K562 (cell line): ENCODE measurements around the gene ERC2. TPM values are rescaled to one million over a fixed set of nuclear protein-coding genes. Genes with fewer than 3 reads are reported as not detected.

Experiments
- ATAC-seq: fragments of 200-7000 bp; cut with Tn5 transposase; 3 replicates; pipeline ENCODE4 v1.9.1; 2020; ENCODE audit warnings: moderate library complexity
- BruUV-seq: library from RNA; stranded (reverse); fragments of 400-500 nt; replicated peaks from 2 replicates; lab custom pipeline; 2021; lab: Mats Ljungman, UMichigan
- CTCF ChIA-PET: fragments of 300-600 bp; formaldehyde crosslinking; extraction: SDS; loops from one replicate; lab custom pipeline; 2021; ENCODE audit warnings: low intra/inter-chr PET ratio; lab: Yijun Ruan, JAX
- POLR2A ChIA-PET: fragments of 300-600, 350-650 bp; sonication (Branson Sonifier 250); formaldehyde crosslinking; extraction: SDS; loops from one replicate; lab custom pipeline; 2021; ENCODE audit warnings: antibody characterized with exemption, inconsistent platforms; lab: Yijun Ruan, JAX
- DNase-seq, 4 experiments: peaks; one replicate each; pipeline versions ENCODE4 v3.0.0 to v3.0.0-alpha.2; 2011 to 2018; ENCODE audit warnings: low spot score in 3 of 4, mixed read lengths in 3 of 4; ENCODE audit errors: extremely low read depth in 1 of 4
- FAIRE-seq: peaks from 2 replicates; lab custom pipeline; 2011; peaks lifted over from hg19 to GRCh38; lab: Jason Lieb, UNC
- H2AFZ ChIP-seq: 2 replicates; pipeline ENCODE4 v1.6.0; 2011; ENCODE audit warnings: low read depth, low read length, control low read depth, inconsistent platforms
- H3K27ac ChIP-seq: fragments of 200-600 bp; 3 replicates; pipeline ENCODE4 v1.8.0; 2011; ENCODE audit warnings: low read depth, mild to moderate bottlenecking, control low read depth, inconsistent platforms, low read length, moderate library complexity, mixed read lengths; ENCODE audit errors: extremely low read depth
- H3K27me3 ChIP-seq, 2 experiments: fragments of 300-600 bp in 1 of 2; 2 replicates in 1 of 2; 3 replicates in 1 of 2; pipeline versions ENCODE4 v1.6.0 to v1.8.0; 2011; ENCODE audit warnings: inconsistent platforms in 2 of 2, low read length in 2 of 2, mild to moderate bottlenecking in 1 of 2, mixed read lengths in 1 of 2, moderate library complexity in 1 of 2; ENCODE audit not compliant: control insufficient read depth in 2 of 2, insufficient read depth in 2 of 2
- H3K36me3 ChIP-seq: fragments of 300-600 bp; 3 replicates; pipeline ENCODE4 v1.8.0; 2011; ENCODE audit warnings: mild to moderate bottlenecking, low read length, inconsistent platforms; ENCODE audit not compliant: control insufficient read depth, insufficient read depth
- H3K4me1 ChIP-seq, 2 experiments: fragments of 200-600 bp in 1 of 2; replicated peaks in 1 of 2; 2 replicates in 1 of 2; 3 replicates in 1 of 2; pipeline versions ENCODE4 v1.5.1 to v1.8.0; 2011; ENCODE audit warnings: inconsistent platforms in 2 of 2, low read length in 2 of 2, mild to moderate bottlenecking in 1 of 2, mixed read lengths in 1 of 2, moderate library complexity in 1 of 2; ENCODE audit not compliant: control insufficient read depth in 2 of 2, insufficient read depth in 2 of 2
- H3K4me2 ChIP-seq: 2 replicates; pipeline ENCODE4 v1.6.1; 2011; ENCODE audit warnings: low read length, control low read depth, inconsistent platforms, mixed read lengths; ENCODE audit not compliant: insufficient read depth
- H3K4me3 ChIP-seq: fragments of 200-600 bp; sonication (generic), shearing (Covaris generic); 2 replicates; pipeline ENCODE4 v1.5.1; 2016; ENCODE audit warnings: control low read depth, inconsistent platforms
- H3K79me2 ChIP-seq: fragments of 200-600 bp; 3 replicates; pipeline ENCODE4 v1.8.0; 2011; ENCODE audit warnings: low read length, inconsistent platforms; ENCODE audit not compliant: control insufficient read depth, insufficient read depth
- H3K9ac ChIP-seq, 2 experiments: 2 replicates each; pipeline versions ENCODE4 v1.6.0 to v1.6.1; 2011; ENCODE audit warnings: low read depth in 2 of 2, low read length in 2 of 2, control low read depth in 1 of 2, inconsistent platforms in 1 of 2, mild to moderate bottlenecking in 1 of 2, mixed read lengths in 1 of 2; ENCODE audit not compliant: insufficient read depth in 1 of 2
- H3K9me1 ChIP-seq: one replicate; pipeline ENCODE4 v1.6.0; 2011; ENCODE audit warnings: inconsistent platforms, mild to moderate bottlenecking, low read length, moderate library complexity; ENCODE audit not compliant: control insufficient read depth, insufficient read depth
- H3K9me3 ChIP-seq: replicated peaks from 2 replicates; pipeline ENCODE4 v1.5.1; 2011; ENCODE audit warnings: low read depth, low read length, inconsistent platforms; ENCODE audit not compliant: control insufficient read depth, insufficient read depth
- H4K20me1 ChIP-seq: replicated peaks from 2 replicates; pipeline ENCODE4 v1.6.1; 2011; ENCODE audit warnings: low read length, inconsistent platforms, mixed read lengths; ENCODE audit not compliant: control insufficient read depth, insufficient read depth
- EGR1 ChIP-seq: fragments of 450-650 bp; conservative IDR thresholded peaks from 2 replicates; pipeline ENCODE4 v1.6.1; 2017; ENCODE audit warnings: mild to moderate bottlenecking
- HIVEP1 ChIP-seq: fragments of 250-450 bp; sonication (Bioruptor Pico); IDR thresholded peaks from 2 replicates; pipeline ENCODE4 v1.4.0; 2020; ENCODE audit warnings: mild to moderate bottlenecking
- MYC ChIP-seq, 2 experiments: fragments of 250-450 bp in 1 of 2; sonication (Bioruptor Pico) in 1 of 2; IDR thresholded peaks; 2 replicates each; pipeline versions ENCODE4 v1.5.1 to v1.6.1; 2012 to 2021; ENCODE audit warnings: low read depth in 2 of 2, borderline replicate concordance in 1 of 2, improper control_type of control experiment in 1 of 2, low read length in 1 of 2, mild to moderate bottlenecking in 1 of 2, moderate library complexity in 1 of 2
- WGBS: fragments of 100-300 bp; shearing (Covaris generic); methylation state at CpG from one replicate; pipeline ENCODE4 v1.1.6; 2016; ENCODE audit warnings: low coverage, mixed read lengths; ENCODE audit not compliant: insufficient coverage; ENCODE audit errors: missing lambda C conversion rate; 5-methylcytosine and 5-hydroxymethylcytosine counted together
- in situ Hi-C: fragments of 300-500 bp; cut with MboI; formaldehyde crosslinking; loops from 4 replicates; pipeline ENCODE4 v1.15.0; 2018; ENCODE audit warnings: inconsistent platforms, mixed read lengths
- intact Hi-C: fragments of 100-400 bp; cut with micrococcal nuclease; formaldehyde crosslinking; loops from 2 replicates; pipeline ENCODE4 v1.14.2; 2022
- polyA plus RNA-seq, 8 experiments: library from polyadenylated mRNA; depleted of rRNA in 4 of 8; stranded (reverse) in 5 of 8; unstranded in 3 of 8; fragments of >200 nt; fragmentation: Nextera tagmentation in 2 of 8; fragmentation: Illumina TruSeq in 1 of 8; extraction: Ambion mirVana in 2 of 8; extraction: Trizol in 1 of 8; gene quantifications; 2 replicates each; pipeline versions ENCODE4 v1.2.1 to v1.2.3, GENCODE V29; 2011 to 2014; ENCODE audit warnings: inconsistent platforms in 1 of 8, missing spikeins in 1 of 8
- total RNA-seq, 7 experiments: library from RNA; depleted of rRNA in 6 of 7; stranded (reverse); fragments of >200 nt in 6 of 7; fragmentation: Illumina TruSeq in 2 of 7; extraction: Trizol in 2 of 7; gene quantifications; 2 replicates each; pipeline versions ENCODE4 v1.2.1 to v1.2.3, GENCODE V29; 2011 to 2021; ENCODE audit warnings: low replicate concordance in 1 of 7
- TF ChIP-seq, protein P1 (sequence below): sonication (generic); formaldehyde crosslinking; IDR thresholded peaks from 2 replicates; pipeline ENCODE4 v1.8.0; 2022; ENCODE audit warnings: mild to moderate bottlenecking, missing genetic modification reagents, borderline replicate concordance
- TF ChIP-seq, protein P2 (sequence below), 2 experiments: fragments of 250-450 bp in 1 of 2; fragments of 450-650 bp in 1 of 2; sonication (Bioruptor Pico) in 1 of 2; IDR thresholded peaks; 2 replicates each; pipeline versions ENCODE4 v1.6.1 to v1.8.0; 2016 to 2021; ENCODE audit warnings: mild to moderate bottlenecking in 2 of 2, moderate library complexity in 2 of 2, missing compliant biosample characterization in 1 of 2, missing genetic modification characterization in 1 of 2
- TF ChIP-seq, protein P3 (sequence below): fragments of 450-650 bp; IDR thresholded peaks from 2 replicates; pipeline ENCODE4 v1.6.1; 2016; ENCODE audit warnings: mild to moderate bottlenecking, moderate library complexity

The ERC2 gene
- total and polyA plus RNA-seq, 9 of the 15 experiments (the other 6 are each of a cell fraction or from before 2014, with no cell fraction given), result 0.04 to 0.18 (median 0.07) TPM; not detected in 2

DNA sequence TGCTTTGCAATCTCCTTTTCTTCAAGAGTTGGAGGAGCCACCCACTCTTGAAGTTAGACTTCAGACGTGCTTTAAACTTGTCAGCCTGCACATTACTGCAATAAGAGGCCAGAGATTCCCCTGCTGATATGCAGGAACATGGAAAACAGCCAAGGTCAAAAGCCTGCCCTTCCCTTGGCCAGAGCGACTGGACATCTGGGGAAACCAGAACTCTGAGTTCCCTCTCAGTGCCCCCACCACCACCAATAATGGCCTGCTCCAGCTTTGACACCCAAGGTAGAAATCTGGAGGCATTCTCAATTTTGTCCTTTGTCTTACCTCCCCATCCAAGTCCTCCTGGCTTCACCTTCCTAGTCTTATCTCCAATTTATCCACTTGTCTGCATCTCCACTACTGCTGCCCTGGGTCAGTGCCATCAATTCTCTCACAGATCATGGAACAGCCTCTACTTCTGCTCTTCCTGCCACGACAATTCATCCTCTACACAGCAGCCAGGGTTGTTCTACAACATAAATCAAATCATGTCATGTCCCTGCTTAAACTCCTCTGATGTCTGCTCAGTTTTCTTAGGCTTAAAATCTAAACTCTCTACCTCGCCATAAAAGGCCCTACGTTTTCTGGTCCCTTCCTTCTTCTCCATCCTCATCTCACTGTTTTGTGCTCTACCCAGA lies 789.6 kb downstream of the ERC2 start:
- 2% methylated on average over 4 of the region's 5 CpGs for WGBS
- FAIRE-seq, result no peak
- H3K4me3 ChIP-seq, result no peak overlapping the region
- H3K36me3 ChIP-seq, result no peaks in the 10 kb centered on the region
- no peak overlapping the region for H2AFZ ChIP-seq
- H4K20me1 ChIP-seq, result no peaks in the 10 kb centered on the region
- ATAC-seq, result no peak
- CTCF ChIA-PET, result no interaction called here
- no peaks in the 10 kb centered on the region for H3K9me3 ChIP-seq
- H3K9ac ChIP-seq, result no peak overlapping the region
- BruUV-seq, result no TSS peak
- H3K79me2 ChIP-seq, result no peaks in the 10 kb centered on the region
- intact Hi-C loops (no loop called here), in situ Hi-C loops (no loop called here)
- no peak overlapping the region for H3K4me2 ChIP-seq
- no peaks in the 10 kb centered on the region for H3K4me1 ChIP-seq
- POLR2A ChIA-PET, result no interaction called here
- H3K9me1 ChIP-seq, result no peaks in the 10 kb centered on the region
- peaks cover 0 to 2% of the 10 kb centered on the region in 2 experiments; a peak in 1 of 5 replicates for H3K27me3 ChIP-seq
- no peak overlapping the region for H3K27ac ChIP-seq
- no peak for DNase-seq
- TF ChIP-seq, protein P1, sequence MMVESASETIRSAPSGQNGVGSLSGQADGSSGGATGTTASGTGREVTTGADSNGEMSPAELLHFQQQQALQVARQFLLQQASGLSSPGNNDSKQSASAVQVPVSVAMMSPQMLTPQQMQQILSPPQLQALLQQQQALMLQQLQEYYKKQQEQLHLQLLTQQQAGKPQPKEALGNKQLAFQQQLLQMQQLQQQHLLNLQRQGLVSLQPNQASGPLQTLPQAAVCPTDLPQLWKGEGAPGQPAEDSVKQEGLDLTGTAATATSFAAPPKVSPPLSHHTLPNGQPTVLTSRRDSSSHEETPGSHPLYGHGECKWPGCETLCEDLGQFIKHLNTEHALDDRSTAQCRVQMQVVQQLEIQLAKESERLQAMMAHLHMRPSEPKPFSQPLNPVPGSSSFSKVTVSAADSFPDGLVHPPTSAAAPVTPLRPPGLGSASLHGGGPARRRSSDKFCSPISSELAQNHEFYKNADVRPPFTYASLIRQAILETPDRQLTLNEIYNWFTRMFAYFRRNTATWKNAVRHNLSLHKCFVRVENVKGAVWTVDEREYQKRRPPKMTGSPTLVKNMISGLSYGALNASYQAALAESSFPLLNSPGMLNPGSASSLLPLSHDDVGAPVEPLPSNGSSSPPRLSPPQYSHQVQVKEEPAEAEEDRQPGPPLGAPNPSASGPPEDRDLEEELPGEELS (CRISPR knock-in tag), result no peak
- TF ChIP-seq, protein P2, sequence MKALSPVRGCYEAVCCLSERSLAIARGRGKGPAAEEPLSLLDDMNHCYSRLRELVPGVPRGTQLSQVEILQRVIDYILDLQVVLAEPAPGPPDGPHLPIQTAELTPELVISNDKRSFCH (CRISPR knock-in tag; IDR thresholded peaks at IDR 0.05), result no peak
- TF ChIP-seq, protein P2 (tag; IDR thresholded peaks at IDR 0.05), result no peak
- TF ChIP-seq HIVEP1 (CRISPR knock-in tag), result no peak
- no peak for TF ChIP-seq EGR1
- TF ChIP-seq, protein P3, sequence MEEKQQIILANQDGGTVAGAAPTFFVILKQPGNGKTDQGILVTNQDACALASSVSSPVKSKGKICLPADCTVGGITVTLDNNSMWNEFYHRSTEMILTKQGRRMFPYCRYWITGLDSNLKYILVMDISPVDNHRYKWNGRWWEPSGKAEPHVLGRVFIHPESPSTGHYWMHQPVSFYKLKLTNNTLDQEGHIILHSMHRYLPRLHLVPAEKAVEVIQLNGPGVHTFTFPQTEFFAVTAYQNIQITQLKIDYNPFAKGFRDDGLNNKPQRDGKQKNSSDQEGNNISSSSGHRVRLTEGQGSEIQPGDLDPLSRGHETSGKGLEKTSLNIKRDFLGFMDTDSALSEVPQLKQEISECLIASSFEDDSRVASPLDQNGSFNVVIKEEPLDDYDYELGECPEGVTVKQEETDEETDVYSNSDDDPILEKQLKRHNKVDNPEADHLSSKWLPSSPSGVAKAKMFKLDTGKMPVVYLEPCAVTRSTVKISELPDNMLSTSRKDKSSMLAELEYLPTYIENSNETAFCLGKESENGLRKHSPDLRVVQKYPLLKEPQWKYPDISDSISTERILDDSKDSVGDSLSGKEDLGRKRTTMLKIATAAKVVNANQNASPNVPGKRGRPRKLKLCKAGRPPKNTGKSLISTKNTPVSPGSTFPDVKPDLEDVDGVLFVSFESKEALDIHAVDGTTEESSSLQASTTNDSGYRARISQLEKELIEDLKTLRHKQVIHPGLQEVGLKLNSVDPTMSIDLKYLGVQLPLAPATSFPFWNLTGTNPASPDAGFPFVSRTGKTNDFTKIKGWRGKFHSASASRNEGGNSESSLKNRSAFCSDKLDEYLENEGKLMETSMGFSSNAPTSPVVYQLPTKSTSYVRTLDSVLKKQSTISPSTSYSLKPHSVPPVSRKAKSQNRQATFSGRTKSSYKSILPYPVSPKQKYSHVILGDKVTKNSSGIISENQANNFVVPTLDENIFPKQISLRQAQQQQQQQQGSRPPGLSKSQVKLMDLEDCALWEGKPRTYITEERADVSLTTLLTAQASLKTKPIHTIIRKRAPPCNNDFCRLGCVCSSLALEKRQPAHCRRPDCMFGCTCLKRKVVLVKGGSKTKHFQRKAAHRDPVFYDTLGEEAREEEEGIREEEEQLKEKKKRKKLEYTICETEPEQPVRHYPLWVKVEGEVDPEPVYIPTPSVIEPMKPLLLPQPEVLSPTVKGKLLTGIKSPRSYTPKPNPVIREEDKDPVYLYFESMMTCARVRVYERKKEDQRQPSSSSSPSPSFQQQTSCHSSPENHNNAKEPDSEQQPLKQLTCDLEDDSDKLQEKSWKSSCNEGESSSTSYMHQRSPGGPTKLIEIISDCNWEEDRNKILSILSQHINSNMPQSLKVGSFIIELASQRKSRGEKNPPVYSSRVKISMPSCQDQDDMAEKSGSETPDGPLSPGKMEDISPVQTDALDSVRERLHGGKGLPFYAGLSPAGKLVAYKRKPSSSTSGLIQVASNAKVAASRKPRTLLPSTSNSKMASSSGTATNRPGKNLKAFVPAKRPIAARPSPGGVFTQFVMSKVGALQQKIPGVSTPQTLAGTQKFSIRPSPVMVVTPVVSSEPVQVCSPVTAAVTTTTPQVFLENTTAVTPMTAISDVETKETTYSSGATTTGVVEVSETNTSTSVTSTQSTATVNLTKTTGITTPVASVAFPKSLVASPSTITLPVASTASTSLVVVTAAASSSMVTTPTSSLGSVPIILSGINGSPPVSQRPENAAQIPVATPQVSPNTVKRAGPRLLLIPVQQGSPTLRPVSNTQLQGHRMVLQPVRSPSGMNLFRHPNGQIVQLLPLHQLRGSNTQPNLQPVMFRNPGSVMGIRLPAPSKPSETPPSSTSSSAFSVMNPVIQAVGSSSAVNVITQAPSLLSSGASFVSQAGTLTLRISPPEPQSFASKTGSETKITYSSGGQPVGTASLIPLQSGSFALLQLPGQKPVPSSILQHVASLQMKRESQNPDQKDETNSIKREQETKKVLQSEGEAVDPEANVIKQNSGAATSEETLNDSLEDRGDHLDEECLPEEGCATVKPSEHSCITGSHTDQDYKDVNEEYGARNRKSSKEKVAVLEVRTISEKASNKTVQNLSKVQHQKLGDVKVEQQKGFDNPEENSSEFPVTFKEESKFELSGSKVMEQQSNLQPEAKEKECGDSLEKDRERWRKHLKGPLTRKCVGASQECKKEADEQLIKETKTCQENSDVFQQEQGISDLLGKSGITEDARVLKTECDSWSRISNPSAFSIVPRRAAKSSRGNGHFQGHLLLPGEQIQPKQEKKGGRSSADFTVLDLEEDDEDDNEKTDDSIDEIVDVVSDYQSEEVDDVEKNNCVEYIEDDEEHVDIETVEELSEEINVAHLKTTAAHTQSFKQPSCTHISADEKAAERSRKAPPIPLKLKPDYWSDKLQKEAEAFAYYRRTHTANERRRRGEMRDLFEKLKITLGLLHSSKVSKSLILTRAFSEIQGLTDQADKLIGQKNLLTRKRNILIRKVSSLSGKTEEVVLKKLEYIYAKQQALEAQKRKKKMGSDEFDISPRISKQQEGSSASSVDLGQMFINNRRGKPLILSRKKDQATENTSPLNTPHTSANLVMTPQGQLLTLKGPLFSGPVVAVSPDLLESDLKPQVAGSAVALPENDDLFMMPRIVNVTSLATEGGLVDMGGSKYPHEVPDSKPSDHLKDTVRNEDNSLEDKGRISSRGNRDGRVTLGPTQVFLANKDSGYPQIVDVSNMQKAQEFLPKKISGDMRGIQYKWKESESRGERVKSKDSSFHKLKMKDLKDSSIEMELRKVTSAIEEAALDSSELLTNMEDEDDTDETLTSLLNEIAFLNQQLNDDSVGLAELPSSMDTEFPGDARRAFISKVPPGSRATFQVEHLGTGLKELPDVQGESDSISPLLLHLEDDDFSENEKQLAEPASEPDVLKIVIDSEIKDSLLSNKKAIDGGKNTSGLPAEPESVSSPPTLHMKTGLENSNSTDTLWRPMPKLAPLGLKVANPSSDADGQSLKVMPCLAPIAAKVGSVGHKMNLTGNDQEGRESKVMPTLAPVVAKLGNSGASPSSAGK, result no peak
- TF ChIP-seq MYC (IDR thresholded peaks at IDR 0.05; ENCODE audit: low read depth, low read length), result no peak
- no peak for TF ChIP-seq MYC (CRISPR knock-in tag; IDR thresholded peaks at IDR 0.05; ENCODE audit: borderline replicate concordance, low read depth)
